ENCODE results near the gene TCTN1. TPM values are rescaled to one million over a fixed set of nuclear protein-coding genes. Genes with fewer than 3 reads are reported as not detected.
A peak's percentile ranks its signal among the peaks of the same experiment; 100 is the strongest.

TCTN1 gene
- total RNA-seq, result 72.6 and 84.0 TPM in 2 replicates
- long read RNA-seq, full-length matches to known transcripts, result 97 of 147 reads
- long read RNA-seq, partial matches to known transcripts, result 12 of 147 reads
- long read RNA-seq, other reads (novel, unspliced or antisense), result 38 of 147 reads

DNA sequence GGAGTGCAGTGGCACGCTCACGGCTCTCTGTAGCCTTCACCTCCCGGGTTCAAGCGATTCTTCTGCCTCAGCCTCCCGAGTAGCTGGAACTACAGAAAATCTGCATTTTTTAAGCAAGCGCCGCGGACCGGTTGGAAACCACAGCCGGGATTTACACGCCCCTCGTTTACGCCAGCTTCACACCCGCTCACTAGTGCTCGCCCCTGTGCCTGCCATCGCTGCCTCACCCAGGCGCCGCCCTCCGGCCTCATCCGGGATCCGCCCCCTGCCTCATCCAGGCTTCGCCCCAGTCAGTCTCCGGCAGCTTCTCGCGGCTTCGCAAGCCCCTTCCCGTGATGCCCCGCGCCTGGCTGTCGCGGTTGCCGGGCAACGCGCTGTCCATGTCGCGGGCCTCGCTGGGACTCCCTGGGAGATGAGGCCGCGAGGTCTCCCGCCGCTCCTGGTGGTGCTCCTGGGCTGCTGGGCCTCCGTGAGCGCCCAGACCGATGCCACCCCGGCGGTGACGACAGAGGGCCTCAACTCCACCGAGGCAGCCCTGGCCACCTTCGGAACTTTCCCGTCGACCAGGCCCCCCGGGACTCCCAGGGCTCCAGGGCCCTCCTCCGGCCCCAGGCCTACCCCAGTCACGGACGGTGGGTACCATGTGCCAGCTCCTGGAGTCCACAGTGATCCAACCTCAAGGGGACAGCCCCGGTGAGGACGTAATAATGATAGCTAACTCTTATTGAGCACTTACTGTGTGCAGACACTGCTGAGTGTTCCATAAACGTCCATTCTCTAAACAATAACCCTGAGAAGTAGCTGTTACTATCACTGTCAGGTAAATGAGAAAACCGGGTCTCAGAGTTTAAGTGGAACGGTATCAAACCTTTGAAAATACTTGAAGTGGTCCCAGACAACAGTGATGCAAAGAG is at the start of gene TCTN1:
Gene TCTN1 (plus strand): TSS at position 359 of the 914 bp plus-strand sequence. CDS start 54 bp downstream, at position 413.
- H3K4me3 Mint-ChIP-seq (ENCODE audit: low read depth), result peak within 1 kb of the TSS; percentile 83
- no peaks in the 10 kb centered on the region for H3K9me3 Mint-ChIP-seq (ENCODE audit: low read depth)
- H3K27me3 Mint-ChIP-seq, result no peaks in the 10 kb centered on the region
- H3K4me1 Mint-ChIP-seq (ENCODE audit: low read depth), result peaks cover 3% of the 10 kb centered on the region
- TF ChIP-seq, protein P1, sequence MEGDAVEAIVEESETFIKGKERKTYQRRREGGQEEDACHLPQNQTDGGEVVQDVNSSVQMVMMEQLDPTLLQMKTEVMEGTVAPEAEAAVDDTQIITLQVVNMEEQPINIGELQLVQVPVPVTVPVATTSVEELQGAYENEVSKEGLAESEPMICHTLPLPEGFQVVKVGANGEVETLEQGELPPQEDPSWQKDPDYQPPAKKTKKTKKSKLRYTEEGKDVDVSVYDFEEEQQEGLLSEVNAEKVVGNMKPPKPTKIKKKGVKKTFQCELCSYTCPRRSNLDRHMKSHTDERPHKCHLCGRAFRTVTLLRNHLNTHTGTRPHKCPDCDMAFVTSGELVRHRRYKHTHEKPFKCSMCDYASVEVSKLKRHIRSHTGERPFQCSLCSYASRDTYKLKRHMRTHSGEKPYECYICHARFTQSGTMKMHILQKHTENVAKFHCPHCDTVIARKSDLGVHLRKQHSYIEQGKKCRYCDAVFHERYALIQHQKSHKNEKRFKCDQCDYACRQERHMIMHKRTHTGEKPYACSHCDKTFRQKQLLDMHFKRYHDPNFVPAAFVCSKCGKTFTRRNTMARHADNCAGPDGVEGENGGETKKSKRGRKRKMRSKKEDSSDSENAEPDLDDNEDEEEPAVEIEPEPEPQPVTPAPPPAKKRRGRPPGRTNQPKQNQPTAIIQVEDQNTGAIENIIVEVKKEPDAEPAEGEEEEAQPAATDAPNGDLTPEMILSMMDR (IDR thresholded peaks at IDR 0.05; ENCODE audit: unreplicated experiment), result no peak
- peaks cover 4% of the 10 kb centered on the region for H3K36me3 Mint-ChIP-seq (ENCODE audit: insufficient read depth)
- peak within 1 kb of the TSS; percentile 84 for H3K27ac Mint-ChIP-seq
- DNase-seq (ENCODE audit: low spot score, unreplicated experiment), result peak; percentile 95

DNA sequence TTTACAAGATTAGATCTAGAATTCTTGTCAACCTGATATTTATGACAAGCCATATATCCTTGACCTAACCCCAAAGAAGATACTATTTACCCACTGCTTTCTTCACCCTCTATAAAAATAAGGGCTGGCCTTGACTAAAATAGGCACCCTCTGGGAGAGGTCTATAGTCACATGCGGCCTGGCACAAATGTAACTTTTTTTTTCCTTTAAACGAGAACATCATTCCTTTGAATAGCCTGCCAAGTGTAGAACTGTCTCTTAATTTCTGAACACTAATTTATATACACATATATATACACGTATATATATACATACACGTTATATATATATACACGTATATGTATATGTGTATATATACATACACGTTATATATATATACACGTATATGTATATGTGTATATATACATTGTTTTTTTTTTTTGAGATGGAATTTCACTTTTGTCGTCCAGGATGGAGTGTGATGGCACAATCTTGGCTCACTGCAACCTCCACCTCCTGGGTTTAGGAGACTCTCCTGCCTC is 49.4 kb upstream of the TCTN1 start:
- peaks cover 25% of the 10 kb centered on the region for H3K4me1 Mint-ChIP-seq (ENCODE audit: low read depth)
- H3K9me3 Mint-ChIP-seq (ENCODE audit: low read depth), result no peaks in the 10 kb centered on the region
- no peak overlapping the region for H3K4me3 Mint-ChIP-seq (ENCODE audit: low read depth)
- TF ChIP-seq, protein P1 (IDR thresholded peaks at IDR 0.05; ENCODE audit: unreplicated experiment), result no peak
- no peak for DNase-seq (ENCODE audit: low spot score, unreplicated experiment)
- no peaks in the 10 kb centered on the region for H3K27me3 Mint-ChIP-seq
- H3K27ac Mint-ChIP-seq, result no peak overlapping the region
- H3K36me3 Mint-ChIP-seq (ENCODE audit: insufficient read depth), result peaks cover 1% of the 10 kb centered on the region

DNA sequence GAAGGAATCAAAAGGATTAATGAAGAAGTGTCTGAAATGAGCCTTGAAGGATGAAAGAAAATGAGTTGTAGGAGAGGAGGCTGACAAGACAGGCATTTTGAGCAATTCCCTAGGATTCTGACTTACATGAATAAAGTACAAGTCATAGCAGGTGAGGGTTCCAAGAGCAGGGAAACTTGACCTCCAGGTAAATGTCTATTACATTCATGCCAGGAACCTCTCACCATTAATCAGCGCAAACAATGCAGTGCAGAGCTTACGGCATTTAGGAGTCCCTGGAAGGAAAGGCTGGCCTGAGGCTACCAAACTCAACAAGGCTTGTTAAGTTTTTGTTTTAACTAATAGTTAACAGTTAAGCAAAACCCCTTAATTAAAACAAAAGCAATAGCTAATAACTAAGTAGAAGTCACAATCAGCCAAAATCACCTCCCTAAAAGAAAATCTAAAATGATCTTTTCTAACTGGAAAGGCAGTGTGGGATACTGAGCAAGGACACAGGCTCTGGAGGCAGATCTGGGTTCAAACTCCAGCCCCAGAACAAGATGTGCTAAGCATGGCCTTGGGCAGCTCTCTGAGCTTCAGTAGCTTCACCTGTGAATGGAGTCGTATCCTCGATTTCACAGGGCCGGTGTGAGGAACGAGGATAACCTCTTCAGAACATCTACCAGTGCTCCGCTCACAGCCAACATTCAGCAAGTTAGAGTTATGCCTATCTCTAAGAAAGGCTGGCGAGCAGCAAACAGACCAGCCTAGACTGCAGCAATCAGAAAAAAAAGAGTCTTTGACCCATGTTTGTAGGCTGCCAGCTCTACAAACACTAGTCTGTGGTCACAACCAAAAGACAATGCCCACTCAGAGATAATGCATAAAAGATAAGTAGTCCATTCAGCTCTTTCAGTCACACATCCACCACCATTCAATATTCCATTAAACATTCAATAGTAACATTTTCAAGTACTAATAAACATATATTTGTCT is 47.7 kb upstream of the TCTN1 start:
- TF ChIP-seq, protein P1 (IDR thresholded peaks at IDR 0.05; ENCODE audit: unreplicated experiment), result no peak
- Mint-ChIP-seq H3K36me3 (ENCODE audit: insufficient read depth) (peaks cover 6% of the 10 kb centered on the region), H3K4me1 (ENCODE audit: low read depth) (peaks cover 25% of the 10 kb centered on the region), H3K4me3 (ENCODE audit: low read depth) (peak overlapping the region; percentile 3), H3K27ac (peak overlapping the region; percentile 60), H3K27me3 (no peaks in the 10 kb centered on the region), H3K9me3 (ENCODE audit: low read depth) (peaks cover 3% of the 10 kb centered on the region)
- no peak for DNase-seq (ENCODE audit: low spot score, unreplicated experiment)

DNA sequence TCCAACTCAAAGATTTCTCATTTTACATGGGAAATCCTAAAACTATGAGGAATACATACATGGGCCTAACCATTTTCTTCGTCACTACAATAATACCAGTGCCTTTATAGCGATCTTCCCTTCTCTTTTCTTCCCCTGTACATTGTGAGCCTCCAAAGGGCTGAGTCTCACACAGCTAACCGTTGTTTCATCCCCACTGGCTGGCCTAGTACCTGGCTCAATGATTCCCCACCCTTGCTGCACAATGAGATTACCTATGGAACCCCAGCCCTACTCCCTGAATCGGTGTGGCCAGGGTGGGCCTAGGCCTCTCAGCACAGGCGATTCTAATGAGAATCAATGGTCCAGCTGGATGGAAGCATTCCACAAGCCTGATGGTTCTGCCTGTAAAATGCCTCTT is 46.9 kb upstream of the TCTN1 start:
- Mint-ChIP-seq H3K27me3 (no peaks in the 10 kb centered on the region), H3K9me3 (ENCODE audit: low read depth) (peaks cover 9% of the 10 kb centered on the region), H3K27ac (peak overlapping the region; percentile 47), H3K4me3 (ENCODE audit: low read depth) (no peak overlapping the region), H3K4me1 (ENCODE audit: low read depth) (peaks cover 25% of the 10 kb centered on the region), H3K36me3 (ENCODE audit: insufficient read depth) (peaks cover 11% of the 10 kb centered on the region)
- TF ChIP-seq, protein P1 (IDR thresholded peaks at IDR 0.05; ENCODE audit: unreplicated experiment), result no peak
- DNase-seq (ENCODE audit: low spot score, unreplicated experiment), result no peak
